Heart left ventricle (tissue), 16 donors: Measurements from ENCODE around the gene MACROH2A1. TPM values are rescaled to one million over a fixed set of nuclear protein-coding genes. Genes with fewer than 3 reads are reported as not detected.

Experiments used
- ATAC-seq, 4 donors: fragments of 200-7000 bp; cut with Tn5 transposase; one replicate each; pipeline ENCODE4 v1.9.1; 2020 to 2022; ENCODE audit warnings: moderate library complexity in 4 of 4, mild to moderate bottlenecking in 3 of 4, moderate number of reproducible peaks in 1 of 4
- DNase-seq, 5 donors: peaks; one replicate each; pipeline ENCODE4 v3.0.0-alpha.2; 2020
- H3K27ac ChIP-seq, 12 donors: fragments of 200-600 bp; sonication (generic) in 4 of 12; one replicate each; pipeline versions ENCODE4 v1.5.0 to v1.8.0; 2016 to 2022; ENCODE audit warnings: mild to moderate bottlenecking in 2 of 12
- H3K27me3 ChIP-seq, 9 donors: fragments of 200-600 bp; sonication (generic) in 2 of 9; one replicate each; pipeline versions ENCODE4 v1.5.1 to v1.8.0; 2016 to 2022; ENCODE audit warnings: mild to moderate bottlenecking in 3 of 9
- H3K36me3 ChIP-seq, 9 donors: fragments of 200-600 bp; sonication (generic) in 2 of 9; one replicate each; pipeline versions ENCODE4 v1.5.0 to v1.8.0; 2018 to 2022; ENCODE audit warnings: mild to moderate bottlenecking in 2 of 9
- H3K4me1 ChIP-seq, 12 donors: fragments of 200-600 bp; sonication (generic) in 4 of 12; one replicate each; pipeline versions ENCODE4 v1.5.0 to v1.8.0; 2016 to 2022; ENCODE audit warnings: mild to moderate bottlenecking in 3 of 12
- H3K4me3 ChIP-seq, 12 donors: fragments of 200-600 bp; sonication (generic) in 4 of 12; one replicate each; pipeline versions ENCODE4 v1.5.0 to v1.8.0; 2017 to 2022; ENCODE audit warnings: mild to moderate bottlenecking in 9 of 12, moderate library complexity in 4 of 12
- H3K9me3 ChIP-seq, 12 donors: fragments of 200-600 bp; sonication (generic) in 4 of 12; one replicate each; pipeline versions ENCODE4 v1.5.0 to v1.8.0; 2016 to 2022; ENCODE audit warnings: mild to moderate bottlenecking in 1 of 12
- POLR2A ChIP-seq, 2 donors: fragments of 450-650 bp; IDR thresholded peaks; one replicate each; pipeline ENCODE4 v1.6.1; 2017; ENCODE audit warnings: antibody characterized with exemption in 2 of 2, mild to moderate bottlenecking in 2 of 2, moderate library complexity in 2 of 2
- WGBS, 4 donors: extraction: QIAGEN DNeasy Blood & Tissue Kit in 2 of 4; methylation state at CpG; one replicate each; pipeline versions ENCODE4 v1.1.5 to v1.1.7; 2013 to 2018; 5-methylcytosine and 5-hydroxymethylcytosine counted together
- intact Hi-C, 10 donors: fragments of 100-400 bp; cut with DNase I; formaldehyde crosslinking; loops; one replicate each; pipeline versions ENCODE4 v1.11.1 to v1.14.2; 2022
- polyA plus RNA-seq, 2 donors: library from polyadenylated mRNA; stranded (reverse); fragments of 200-250 nt; gene quantifications; one replicate each; pipeline ENCODE4 v1.2.3, GENCODE V29; 2013
- total RNA-seq, 9 donors: library from RNA; depleted of rRNA in 2 of 9; stranded (reverse); fragments of >200 nt in 2 of 9; fragmentation: NEBNext Ultra II Directional in 3 of 9; extraction: Animal tissue kit (Norgen Biotek cat#: 25700) in 3 of 9; gene quantifications; one replicate each; pipeline versions ENCODE4 v1.1.0 to v1.2.4, GENCODE V29; 2016 to 2023
- TF ChIP-seq, protein P1 (sequence below), 12 donors: fragments of 200-600 bp; sonication (generic) in 4 of 12; IDR thresholded peaks; one replicate each; pipeline versions ENCODE4 v1.5.0 to v1.8.0; 2018 to 2022; ENCODE audit warnings: antibody characterized with exemption in 12 of 12, mild to moderate bottlenecking in 5 of 12
- donor health status: ischemic (EF 13 %, LVEDD 7.1; RV severe dilation, severe dysfunction).
- donor health status: healthy with polysubstance abuse.
- donor health status: DM: no; HTN: yes; CAD: no.
- donor health status: DM: no; HTN: no; CAD: no.
- donor health status: ischemic (EF 25% LVEDD 6.9; RV normal size, moderate dysfunction).
- donor health status: ischemic (EF 25% LVEDD 5.7; RV mildly dilated, moderate dysfunction).
- donor health status: healthy.
- donor health status: DM: yes; HTN: yes; CAD: no.
- donor health status: ischemic (EF 35%, LVEDD 5.7; RV mildly dilated, moderate dysfunction).
- donor health status: nonischemic (EF 11% LVEDD 7.7; RV severe dilation, severe dysfunction).
- donor health status: DM: yes; HTN: yes; CAD: no.
- donor health status: PGD.
- donor health status: ischemic (EF 29% LVEDD 5.4; RV normal size, mild dysfunction).
- donor health status: nonischemic (EF 23%, LVEDD 6.1; RV moderate dilation, normal function).

The MACROH2A1 gene
- total and polyA plus RNA-seq, 11 donors = 86.5 to 170 (median 112) TPM

DNA sequence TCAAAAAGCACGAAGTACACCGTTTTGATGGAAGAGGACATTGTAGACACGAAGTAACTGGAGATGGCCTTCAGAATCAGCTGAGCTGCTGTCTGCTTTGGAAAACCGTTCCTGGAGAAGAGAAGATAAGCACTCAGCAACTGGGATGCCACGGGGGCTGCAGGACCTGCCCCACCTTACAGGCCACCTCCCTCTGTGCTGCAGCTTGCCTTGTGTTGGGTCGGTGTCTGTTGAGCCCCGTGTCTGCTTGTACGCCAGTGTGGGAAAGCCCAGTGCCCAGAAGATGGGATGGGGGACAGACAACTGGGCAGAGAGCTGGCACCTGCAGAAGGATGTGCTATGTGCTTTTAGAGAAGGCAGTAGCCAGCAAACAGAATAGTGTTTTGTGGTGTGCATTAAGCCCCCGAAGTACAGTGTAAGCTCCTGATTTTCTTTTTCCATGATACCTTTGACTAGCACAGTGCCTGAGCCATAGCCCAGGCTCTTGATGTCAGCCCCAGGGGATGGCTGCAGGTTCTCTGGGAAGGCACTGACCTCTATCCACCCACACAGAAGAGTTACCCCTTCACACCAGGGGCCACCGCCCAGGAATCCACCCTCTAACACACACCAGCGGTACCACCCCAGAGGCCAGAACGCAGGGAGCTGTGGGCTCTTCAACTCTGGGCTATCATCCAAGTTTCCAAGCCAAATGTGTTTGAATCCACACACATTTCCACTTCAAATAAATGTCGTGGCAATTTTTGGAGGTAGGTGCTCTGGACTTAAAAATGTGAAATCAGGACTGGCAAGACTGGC lies 63.8 kb downstream of the MACROH2A1 start:
- ATAC-seq (peak in 1 of 4 donors; percentile 31), DNase-seq (no peak)
- H3K36me3 ChIP-seq = peaks cover 0 to 88% (median 70%) of the 10 kb centered on the region in 9 donors
- no peaks in the 10 kb centered on the region for H3K9me3 ChIP-seq
- H3K27ac ChIP-seq = no peak overlapping the region
- intact Hi-C loops = loop anchor here in 2 of 10 donors (10.0 kb wide), 3 partner anchors 90 to 140 kb away; no protein-coding TSS in a partner anchor
- H3K4me1 ChIP-seq = peaks cover 0 to 19% (median 2%) of the 10 kb centered on the region in 12 donors
- H3K27me3 ChIP-seq = no peaks in the 10 kb centered on the region
- TF ChIP-seq, protein P1, sequence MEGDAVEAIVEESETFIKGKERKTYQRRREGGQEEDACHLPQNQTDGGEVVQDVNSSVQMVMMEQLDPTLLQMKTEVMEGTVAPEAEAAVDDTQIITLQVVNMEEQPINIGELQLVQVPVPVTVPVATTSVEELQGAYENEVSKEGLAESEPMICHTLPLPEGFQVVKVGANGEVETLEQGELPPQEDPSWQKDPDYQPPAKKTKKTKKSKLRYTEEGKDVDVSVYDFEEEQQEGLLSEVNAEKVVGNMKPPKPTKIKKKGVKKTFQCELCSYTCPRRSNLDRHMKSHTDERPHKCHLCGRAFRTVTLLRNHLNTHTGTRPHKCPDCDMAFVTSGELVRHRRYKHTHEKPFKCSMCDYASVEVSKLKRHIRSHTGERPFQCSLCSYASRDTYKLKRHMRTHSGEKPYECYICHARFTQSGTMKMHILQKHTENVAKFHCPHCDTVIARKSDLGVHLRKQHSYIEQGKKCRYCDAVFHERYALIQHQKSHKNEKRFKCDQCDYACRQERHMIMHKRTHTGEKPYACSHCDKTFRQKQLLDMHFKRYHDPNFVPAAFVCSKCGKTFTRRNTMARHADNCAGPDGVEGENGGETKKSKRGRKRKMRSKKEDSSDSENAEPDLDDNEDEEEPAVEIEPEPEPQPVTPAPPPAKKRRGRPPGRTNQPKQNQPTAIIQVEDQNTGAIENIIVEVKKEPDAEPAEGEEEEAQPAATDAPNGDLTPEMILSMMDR (IDR thresholded peaks at IDR 0.05) = no peak
- no peak for TF ChIP-seq POLR2A (IDR thresholded peaks at IDR 0.05)
- 54 to 62% (median 60%) methylated on average over 13 of the region's 13 CpGs for WGBS, 4 donors
- no peak overlapping the region for H3K4me3 ChIP-seq

GRCh38 chr5:135333732-135334515 lies 65.1 kb downstream of the MACROH2A1 start:
- no peaks in the 10 kb centered on the region for H3K27me3 ChIP-seq
- 55 to 65% (median 62%) methylated on average over 9 to 10 of the region's 10 CpGs for WGBS, 4 donors
- H3K27ac ChIP-seq = no peak overlapping the region
- no peak overlapping the region for H3K4me3 ChIP-seq
- peaks cover 0 to 75% (median 57%) of the 10 kb centered on the region in 9 donors for H3K36me3 ChIP-seq
- TF ChIP-seq, protein P1 (IDR thresholded peaks at IDR 0.05) = no peak
- no peak for TF ChIP-seq POLR2A (IDR thresholded peaks at IDR 0.05)
- ATAC-seq (no peak), DNase-seq (no peak)
- H3K4me1 ChIP-seq = peaks cover 0 to 19% (median 2%) of the 10 kb centered on the region in 12 donors
- no peaks in the 10 kb centered on the region for H3K9me3 ChIP-seq
- intact Hi-C loops = loop anchor here in 4 of 10 donors (5.0 to 10.0 kb wide), 4 partner anchors 89 to 142 kb away; no protein-coding TSS in a partner anchor

- no peaks in the 10 kb centered on the region for H3K9me3 ChIP-seq
- no peak overlapping the region for H3K27ac ChIP-seq
- no peaks in the 10 kb centered on the region for H3K27me3 ChIP-seq
- ATAC-seq (peak in 1 of 4 donors; percentile 7), DNase-seq (no peak)
- TF ChIP-seq POLR2A (IDR thresholded peaks at IDR 0.05) = no peak
- TF ChIP-seq, protein P1 (IDR thresholded peaks at IDR 0.05) = peak in 11 of 12 donors; percentile 18 to 59 (median 45)
- peaks cover 0 to 62% (median 44%) of the 10 kb centered on the region in 9 donors for H3K36me3 ChIP-seq
- 50 to 58% (median 56%) methylated on average over 5 of the region's 5 CpGs for WGBS, 4 donors
- H3K4me3 ChIP-seq = no peak overlapping the region
- intact Hi-C loops = loop anchor here in 4 of 10 donors (5.0 to 10.0 kb wide), 4 partner anchors 88 to 140 kb away; no protein-coding TSS in a partner anchor
- H3K4me1 ChIP-seq = peaks cover 0 to 19% (median 2%) of the 10 kb centered on the region in 12 donors
These were observed 66.4 kb downstream of the MACROH2A1 start for GRCh38 chr5:135332519-135333150.
